ENCODE measurements around the gene SCRN1.

SCRN1 gene

GRCh38 chr7:29988424-29989256 lies 961 bp downstream of the SCRN1 start:
- Mint-ChIP-seq H3K4me3 (peak overlapping the region; percentile 78), H3K4me1 (peaks cover 27% of the 10 kb centered on the region), H3K27me3 (peaks cover 42% of the 10 kb centered on the region), H3K36me3 (ENCODE audit: low read depth) (peaks cover 2% of the 10 kb centered on the region), H3K9me3 (peaks cover 6% of the 10 kb centered on the region), H3K27ac (peak overlapping the region; percentile 78)
- DNase-seq: peak; percentile 31
- peak; percentile 31 for ATAC-seq

GRCh38 chr7:29987811-29988317 lies 1.7 kb downstream of the SCRN1 start:
- DNase-seq (no peak), ATAC-seq (no peak)
- Mint-ChIP-seq H3K9me3 (peaks cover 5% of the 10 kb centered on the region), H3K4me1 (peaks cover 28% of the 10 kb centered on the region), H3K36me3 (ENCODE audit: low read depth) (peaks cover 2% of the 10 kb centered on the region), H3K4me3 (peak overlapping the region; percentile 78), H3K27ac (peak overlapping the region; percentile 78), H3K27me3 (peaks cover 44% of the 10 kb centered on the region)

GRCh38 chr7:29987083-29987482 lies 2.5 kb downstream of the SCRN1 start:
- Mint-ChIP-seq H3K36me3 (ENCODE audit: low read depth) (peaks cover 2% of the 10 kb centered on the region), H3K4me3 (no peak overlapping the region), H3K27me3 (peaks cover 41% of the 10 kb centered on the region), H3K9me3 (no peaks in the 10 kb centered on the region), H3K4me1 (peaks cover 28% of the 10 kb centered on the region), H3K27ac (no peak overlapping the region)
- DNase-seq (no peak), ATAC-seq (peak; percentile 29)

- Mint-ChIP-seq H3K27me3 (peaks cover 3% of the 10 kb centered on the region), H3K9me3 (no peaks in the 10 kb centered on the region), H3K4me3 (no peak overlapping the region), H3K36me3 (ENCODE audit: low read depth) (no peaks in the 10 kb centered on the region), H3K4me1 (peaks cover 2% of the 10 kb centered on the region), H3K27ac (no peak overlapping the region)
- DNase-seq (no peak), ATAC-seq (no peak)
These were observed 9.4 kb downstream of the SCRN1 start for GRCh38 chr7:29980151-29980550.

GRCh38 chr7:29977886-29978651 lies 11.5 kb downstream of the SCRN1 start:
- H3K27ac Mint-ChIP-seq: no peak overlapping the region
- H3K27me3 Mint-ChIP-seq: no peaks in the 10 kb centered on the region
- no peaks in the 10 kb centered on the region for H3K36me3 Mint-ChIP-seq (ENCODE audit: low read depth)
- ATAC-seq: peak; percentile 49
- no peak overlapping the region for H3K4me3 Mint-ChIP-seq
- DNase-seq: no peak
- no peaks in the 10 kb centered on the region for H3K4me1 Mint-ChIP-seq
- H3K9me3 Mint-ChIP-seq: no peaks in the 10 kb centered on the region

GRCh38 chr7:29976673-29977415 lies 12.8 kb downstream of the SCRN1 start:
- no peaks in the 10 kb centered on the region for H3K36me3 Mint-ChIP-seq (ENCODE audit: low read depth)
- no peak overlapping the region for H3K27ac Mint-ChIP-seq
- ATAC-seq (no peak), DNase-seq (no peak)
- H3K27me3 Mint-ChIP-seq: no peaks in the 10 kb centered on the region
- H3K9me3 Mint-ChIP-seq: no peaks in the 10 kb centered on the region
- H3K4me3 Mint-ChIP-seq: no peak overlapping the region
- H3K4me1 Mint-ChIP-seq: no peaks in the 10 kb centered on the region

GRCh38 chr7:29976266-29976665 lies 13.3 kb downstream of the SCRN1 start:
- Mint-ChIP-seq H3K9me3 (no peaks in the 10 kb centered on the region), H3K27ac (no peak overlapping the region), H3K27me3 (no peaks in the 10 kb centered on the region), H3K36me3 (ENCODE audit: low read depth) (no peaks in the 10 kb centered on the region), H3K4me1 (no peaks in the 10 kb centered on the region), H3K4me3 (no peak overlapping the region)
- DNase-seq (no peak), ATAC-seq (no peak)

- ATAC-seq (no peak), DNase-seq (no peak)
- no peak overlapping the region for H3K4me3 Mint-ChIP-seq
- H3K27me3 Mint-ChIP-seq: no peaks in the 10 kb centered on the region
- no peaks in the 10 kb centered on the region for H3K4me1 Mint-ChIP-seq
- H3K36me3 Mint-ChIP-seq (ENCODE audit: low read depth): no peaks in the 10 kb centered on the region
- no peak overlapping the region for H3K27ac Mint-ChIP-seq
- H3K9me3 Mint-ChIP-seq: no peaks in the 10 kb centered on the region
These were observed 14.0 kb downstream of the SCRN1 start for GRCh38 chr7:29975561-29975960.

GRCh38 chr7:29974286-29974685 lies 15.3 kb downstream of the SCRN1 start:
- Mint-ChIP-seq H3K27ac (no peak overlapping the region), H3K4me3 (no peak overlapping the region), H3K27me3 (no peaks in the 10 kb centered on the region), H3K36me3 (ENCODE audit: low read depth) (no peaks in the 10 kb centered on the region), H3K4me1 (peaks cover 5% of the 10 kb centered on the region), H3K9me3 (no peaks in the 10 kb centered on the region)
- no peak for DNase-seq
- no peak for ATAC-seq

GRCh38 chr7:29972315-29972669 lies 17.3 kb downstream of the SCRN1 start:
- Mint-ChIP-seq H3K4me1 (peaks cover 5% of the 10 kb centered on the region), H3K36me3 (ENCODE audit: low read depth) (no peaks in the 10 kb centered on the region), H3K27ac (no peak overlapping the region), H3K4me3 (no peak overlapping the region), H3K27me3 (no peaks in the 10 kb centered on the region), H3K9me3 (no peaks in the 10 kb centered on the region)
- ATAC-seq (no peak), DNase-seq (no peak)

GRCh38 chr7:29971566-29972314 lies 17.9 kb downstream of the SCRN1 start:
- Mint-ChIP-seq H3K27ac (no peak overlapping the region), H3K4me1 (peaks cover 5% of the 10 kb centered on the region), H3K36me3 (ENCODE audit: low read depth) (no peaks in the 10 kb centered on the region), H3K27me3 (no peaks in the 10 kb centered on the region), H3K4me3 (no peak overlapping the region), H3K9me3 (no peaks in the 10 kb centered on the region)
- DNase-seq (no peak), ATAC-seq (no peak)

- DNase-seq: no peak
- no peak for ATAC-seq
- H3K27ac Mint-ChIP-seq: no peak overlapping the region
These were observed 19.4 kb downstream of the SCRN1 start for GRCh38 chr7:29970158-29970557.

GRCh38 chr7:29969738-29970137 lies 19.9 kb downstream of the SCRN1 start:
- Mint-ChIP-seq H3K4me3 (no peak overlapping the region), H3K9me3 (no peaks in the 10 kb centered on the region), H3K36me3 (ENCODE audit: low read depth) (no peaks in the 10 kb centered on the region), H3K4me1 (peaks cover 5% of the 10 kb centered on the region), H3K27me3 (no peaks in the 10 kb centered on the region), H3K27ac (no peak overlapping the region)
- DNase-seq: no peak
- no peak for ATAC-seq

More at GRCh38 chr7:29970158-29970557, 19.4 kb downstream of the SCRN1 start:
- Mint-ChIP-seq H3K9me3 (no peaks in the 10 kb centered on the region), H3K4me1 (peaks cover 5% of the 10 kb centered on the region), H3K4me3 (no peak overlapping the region), H3K27me3 (no peaks in the 10 kb centered on the region), H3K36me3 (ENCODE audit: low read depth) (no peaks in the 10 kb centered on the region)

All from activated naive CD8-positive, alpha-beta T cell treated with anti-CD3 and anti-CD28 coated beads, Interleukin-2, amount 50 U/mL, for 24 hours (primary cell).